ENCODE data around the gene SPINK6. TPM values are rescaled to one million over a fixed set of nuclear protein-coding genes. Genes with fewer than 3 reads are reported as not detected.

SPINK6 gene
- total and polyA plus RNA-seq, 9 of the 15 experiments (the other 6 are each of a cell fraction or from before 2014, with no cell fraction given), result not detected

- CTCF ChIA-PET (ENCODE audit: low intra/inter-chr PET ratio), result no interaction called here
- no peak for ATAC-seq
These were observed 35.1 kb downstream of the SPINK6 start for GRCh38 chr5:148237785-148238417.

More at GRCh38 chr5:148237785-148238417, 35.1 kb downstream of the SPINK6 start:
- Histone ChIP-seq H3K9me1 (ENCODE audit: control insufficient read depth, insufficient read depth, low read length) (no peaks in the 10 kb centered on the region), H3K4me2 (ENCODE audit: insufficient read depth, low read length) (no peak overlapping the region), H3K9me3 (replicated peaks; ENCODE audit: control insufficient read depth, insufficient read depth, low read depth, low read length) (no peaks in the 10 kb centered on the region; the same call in 1 of the 2 replicates), H3K4me1 (replicated peaks in 1 of 2; ENCODE audit: control insufficient read depth in 2 of 2, insufficient read depth in 2 of 2, low read length in 2 of 2) (no peaks in the 10 kb centered on the region), H4K20me1 (replicated peaks; ENCODE audit: control insufficient read depth, insufficient read depth, low read length) (no peaks in the 10 kb centered on the region), H3K9ac (ENCODE audit: insufficient read depth in 1 of 2, low read depth in 2 of 2, low read length in 2 of 2) (no peak overlapping the region), H2AFZ (ENCODE audit: low read depth, low read length) (no peak overlapping the region), H3K27me3 (ENCODE audit: control insufficient read depth in 2 of 2, insufficient read depth in 2 of 2, low read length in 2 of 2) (no peaks in the 10 kb centered on the region), H3K27ac (ENCODE audit: extremely low read depth, low read depth, low read length) (no peak overlapping the region), H3K4me3 (no peak overlapping the region), H3K36me3 (ENCODE audit: control insufficient read depth, insufficient read depth, low read length) (no peaks in the 10 kb centered on the region), H3K79me2 (ENCODE audit: control insufficient read depth, insufficient read depth, low read length) (no peaks in the 10 kb centered on the region)
- FAIRE-seq (no peak), DNase-seq (ENCODE audit: extremely low read depth in 1 of 4, low spot score in 3 of 4) (no peak)
- in situ Hi-C loops (cut with MboI) (no loop called here), intact Hi-C loops (cut with micrococcal nuclease) (no loop called here)
- TF ChIP-seq SREBF2 (CRISPR knock-in tag; IDR thresholded peaks at IDR 0.05) (no peak), NELFE (IDR thresholded peaks at IDR 0.05; ENCODE audit: insufficient read depth, insufficient read length) (no peak), NFE2 (IDR thresholded peaks at IDR 0.05; ENCODE audit: low read depth) (no peak), L3MBTL2 (IDR thresholded peaks at IDR 0.05) (no peak), ETV6 (IDR thresholded peaks at IDR 0.05; ENCODE audit: borderline replicate concordance in 1 of 2, low read depth in 2 of 2, low read length in 1 of 2) (no peak), ETV6 (CRISPR knock-in tag; IDR thresholded peaks at IDR 0.05; ENCODE audit: borderline replicate concordance) (no peak), NR2C1 (IDR thresholded peaks at IDR 0.05) (no peak), NR2C1 (tag; IDR thresholded peaks at IDR 0.05) (no peak), CHCHD3 (CRISPR knock-in tag; IDR thresholded peaks at IDR 0.05) (no peak), DIDO1 (tag; IDR thresholded peaks at IDR 0.05; ENCODE audit: low read depth) (no peak), GTF3C2 (IDR thresholded peaks at IDR 0.05; ENCODE audit: borderline replicate concordance, extremely low read depth, insufficient read length) (no peak), DDX20 (tag; IDR thresholded peaks at IDR 0.05; ENCODE audit: low read depth) (no peak)
- no TSS peak for BruUV-seq (replicated peaks)
- POLR2A ChIA-PET, result no interaction called here
- WGBS (ENCODE audit: insufficient coverage, low coverage, missing lambda C conversion rate), result 3% methylated on average over 4 of the region's 4 CpGs

Data from K562 (cell line).